ENCODE results near the gene SIGLEC1.

SIGLEC1 gene

GRCh38 chr20:3667434-3668037 lies 44.9 kb downstream of the SIGLEC1 start:
- Histone ChIP-seq H3K9me3 (ENCODE audit: control insufficient read depth in 2 of 2, low read length in 2 of 2) (no peaks in the 10 kb centered on the region), H3K4me1 (ENCODE audit: control insufficient read depth, insufficient read depth, low read length) (peaks cover 19% of the 10 kb centered on the region), H3K36me3 (ENCODE audit: control insufficient read depth in 2 of 2, insufficient read depth in 2 of 2, low read length in 2 of 2) (peaks cover 3 to 12% of the 10 kb centered on the region in 2 donors), H3K27ac (ENCODE audit: low read length) (no peak overlapping the region), H3K9ac (ENCODE audit: low read length in 2 of 2) (no peak overlapping the region), H3K4me3 (ENCODE audit: low read length in 2 of 2) (no peak overlapping the region), H3K27me3 (ENCODE audit: control insufficient read depth in 1 of 2, insufficient read depth in 2 of 2, low read length in 2 of 2) (no peaks in the 10 kb centered on the region)

- Histone ChIP-seq H3K36me3 (ENCODE audit: control insufficient read depth in 2 of 2, insufficient read depth in 2 of 2, low read length in 2 of 2) (peaks cover 0 to 5% of the 10 kb centered on the region in 2 donors), H3K27me3 (ENCODE audit: control insufficient read depth in 1 of 2, insufficient read depth in 2 of 2, low read length in 2 of 2) (peaks cover 7 to 23% of the 10 kb centered on the region in 2 donors), H3K4me1 (ENCODE audit: control insufficient read depth, insufficient read depth, low read length) (peaks cover 11% of the 10 kb centered on the region), H3K9me3 (ENCODE audit: control insufficient read depth in 2 of 2, low read length in 2 of 2) (no peaks in the 10 kb centered on the region), H3K27ac (ENCODE audit: low read length) (no peak overlapping the region), H3K9ac (ENCODE audit: low read length in 2 of 2) (no peak overlapping the region), H3K4me3 (ENCODE audit: low read length in 2 of 2) (no peak overlapping the region)
These were observed 48.5 kb downstream of the SIGLEC1 start for GRCh38 chr20:3663858-3664257.

- Histone ChIP-seq H3K27ac (ENCODE audit: low read length) (no peak within 1 kb of the TSS), H3K4me1 (ENCODE audit: control insufficient read depth, insufficient read depth, low read length) (peaks cover 11% of the 10 kb centered on the region), H3K9me3 (ENCODE audit: control insufficient read depth in 2 of 2, low read length in 2 of 2) (no peaks in the 10 kb centered on the region), H3K36me3 (ENCODE audit: control insufficient read depth in 2 of 2, insufficient read depth in 2 of 2, low read length in 2 of 2) (no peaks in the 10 kb centered on the region), H3K27me3 (ENCODE audit: control insufficient read depth in 1 of 2, insufficient read depth in 2 of 2, low read length in 2 of 2) (peaks cover 7 to 23% of the 10 kb centered on the region in 2 donors), H3K9ac (ENCODE audit: low read length in 2 of 2) (no peak within 1 kb of the TSS), H3K4me3 (ENCODE audit: low read length in 2 of 2) (no peak within 1 kb of the TSS)
These were observed 49.2 kb downstream of the SIGLEC1 start, which contains the start of gene GFRA4 for GRCh38 chr20:3663031-3663701. Gene GFRA4, minus strand, starts transcription at chr20:3663399. Its CDS starts 0 bp downstream, at chr20:3663399.

Measured in stomach smooth muscle (tissue), 2 donors.